Testis (tissue), 2 donors: ENCODE data around the gene SPATA20.

Source experiments
- POLR2A ChIP-seq: fragments of 450-650 bp; IDR thresholded peaks from one replicate; pipeline ENCODE4 v1.6.1; 2017; ENCODE audit warnings: antibody characterized with exemption, mild to moderate bottlenecking, moderate library complexity
- TF ChIP-seq, protein P1 (sequence below), 3 experiments: fragments of 450-650 bp in 2 of 3; fragments of 200-600 bp in 1 of 3; sonication (generic) in 1 of 3; IDR thresholded peaks; one replicate each; pipeline ENCODE4 v1.5.1; 2016 to 2019; ENCODE audit warnings: antibody characterized with exemption in 3 of 3, mild to moderate bottlenecking in 2 of 3, moderate library complexity in 1 of 3

DNA sequence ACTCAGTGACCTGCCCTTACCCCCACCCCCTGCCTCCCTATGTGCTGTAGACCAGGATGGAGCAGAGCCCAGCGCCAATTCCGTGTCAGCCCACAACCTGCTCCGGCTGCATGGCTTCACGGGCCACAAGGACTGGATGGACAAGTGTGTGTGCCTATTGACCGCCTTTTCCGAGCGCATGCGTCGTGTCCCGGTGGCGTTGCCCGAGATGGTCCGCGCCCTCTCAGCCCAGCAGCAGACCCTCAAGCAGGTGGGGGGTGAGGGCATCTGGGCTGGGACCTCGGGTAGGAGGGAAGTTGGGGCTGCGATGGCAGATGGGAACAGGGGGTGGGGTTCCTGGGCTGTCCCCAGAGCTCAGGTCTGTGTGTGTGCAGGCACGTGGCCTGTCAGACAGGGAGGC, 7.2 kb downstream of the SPATA20 start:
- TF ChIP-seq, protein P1, sequence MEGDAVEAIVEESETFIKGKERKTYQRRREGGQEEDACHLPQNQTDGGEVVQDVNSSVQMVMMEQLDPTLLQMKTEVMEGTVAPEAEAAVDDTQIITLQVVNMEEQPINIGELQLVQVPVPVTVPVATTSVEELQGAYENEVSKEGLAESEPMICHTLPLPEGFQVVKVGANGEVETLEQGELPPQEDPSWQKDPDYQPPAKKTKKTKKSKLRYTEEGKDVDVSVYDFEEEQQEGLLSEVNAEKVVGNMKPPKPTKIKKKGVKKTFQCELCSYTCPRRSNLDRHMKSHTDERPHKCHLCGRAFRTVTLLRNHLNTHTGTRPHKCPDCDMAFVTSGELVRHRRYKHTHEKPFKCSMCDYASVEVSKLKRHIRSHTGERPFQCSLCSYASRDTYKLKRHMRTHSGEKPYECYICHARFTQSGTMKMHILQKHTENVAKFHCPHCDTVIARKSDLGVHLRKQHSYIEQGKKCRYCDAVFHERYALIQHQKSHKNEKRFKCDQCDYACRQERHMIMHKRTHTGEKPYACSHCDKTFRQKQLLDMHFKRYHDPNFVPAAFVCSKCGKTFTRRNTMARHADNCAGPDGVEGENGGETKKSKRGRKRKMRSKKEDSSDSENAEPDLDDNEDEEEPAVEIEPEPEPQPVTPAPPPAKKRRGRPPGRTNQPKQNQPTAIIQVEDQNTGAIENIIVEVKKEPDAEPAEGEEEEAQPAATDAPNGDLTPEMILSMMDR (IDR thresholded peaks at IDR 0.05), result no peak
- TF ChIP-seq POLR2A, result no peak
